GM18861 (cell line): ENCODE data around the gene U2AF2.

Experiments
- ATAC-seq: cut with Tn5 transposase; IDR thresholded peaks from one replicate; pipeline ENCODE4 v1.9.1; 2021; ENCODE audit not compliant: unreplicated experiment

U2AF2 gene

DNA sequence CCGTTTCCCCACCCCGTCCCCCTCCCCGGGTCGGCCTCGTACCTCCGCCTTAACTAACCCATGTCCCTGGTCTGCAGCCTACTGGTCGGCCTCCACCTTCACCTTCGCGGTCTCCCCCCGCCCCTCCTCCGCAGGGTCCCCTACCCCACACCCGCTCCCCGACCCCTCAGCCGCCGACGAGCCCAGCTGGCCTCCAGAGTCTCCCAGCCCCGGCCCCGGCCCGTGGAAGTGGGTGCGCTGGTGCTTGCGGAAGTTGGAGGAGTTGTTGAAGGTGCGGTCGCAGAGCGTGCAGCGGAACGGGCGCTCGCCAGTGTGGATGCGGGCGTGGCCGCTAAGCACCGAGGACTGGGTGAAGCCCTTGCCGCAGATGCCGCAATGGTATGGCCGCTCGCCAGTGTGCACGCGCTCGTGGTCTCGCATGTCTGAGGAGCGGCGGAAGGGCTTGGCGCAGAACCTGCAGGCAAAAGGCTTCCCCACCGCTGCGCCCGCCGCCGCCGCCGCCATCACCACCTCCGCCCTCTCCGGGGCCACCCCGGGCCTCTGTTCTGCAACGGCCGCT, 33.1 kb upstream of the U2AF2 start:
- no peak for ATAC-seq

DNA sequence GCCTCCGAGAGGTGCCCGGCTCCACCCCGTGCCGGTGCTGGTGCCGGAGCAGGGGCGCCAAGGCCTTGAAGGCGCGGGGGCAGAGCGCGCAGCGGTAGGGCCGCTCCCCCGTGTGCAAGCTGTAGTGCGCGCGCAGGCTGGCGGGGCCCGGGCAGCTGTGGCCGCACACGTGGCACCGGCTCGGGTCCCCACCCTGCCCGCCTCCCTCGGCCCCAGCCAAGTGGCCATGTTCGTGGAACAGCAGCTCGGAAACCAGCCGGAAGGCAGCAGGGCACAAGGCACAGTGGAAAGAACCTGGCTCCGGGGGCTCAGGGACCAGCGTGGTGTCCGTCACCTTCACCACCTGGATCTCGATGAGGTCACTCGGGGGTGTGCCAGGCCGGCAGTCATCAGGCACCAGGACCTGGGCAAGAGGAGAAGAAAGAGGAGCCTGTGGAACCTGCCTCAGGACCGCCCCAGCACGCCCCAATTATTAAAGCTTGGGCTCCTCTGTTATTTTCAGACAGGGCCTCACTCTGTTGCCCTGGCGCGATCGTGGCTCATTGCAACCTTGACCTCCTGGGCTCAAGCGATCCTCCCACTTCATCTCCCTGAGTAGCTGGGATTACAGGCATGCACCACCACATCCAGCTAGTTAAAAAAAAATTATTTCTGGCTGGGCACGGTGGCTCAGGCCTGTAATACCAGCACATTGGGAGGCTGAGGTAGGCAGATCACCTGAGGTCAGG, 32.4 kb upstream of the U2AF2 start:
- ATAC-seq: no peak

DNA sequence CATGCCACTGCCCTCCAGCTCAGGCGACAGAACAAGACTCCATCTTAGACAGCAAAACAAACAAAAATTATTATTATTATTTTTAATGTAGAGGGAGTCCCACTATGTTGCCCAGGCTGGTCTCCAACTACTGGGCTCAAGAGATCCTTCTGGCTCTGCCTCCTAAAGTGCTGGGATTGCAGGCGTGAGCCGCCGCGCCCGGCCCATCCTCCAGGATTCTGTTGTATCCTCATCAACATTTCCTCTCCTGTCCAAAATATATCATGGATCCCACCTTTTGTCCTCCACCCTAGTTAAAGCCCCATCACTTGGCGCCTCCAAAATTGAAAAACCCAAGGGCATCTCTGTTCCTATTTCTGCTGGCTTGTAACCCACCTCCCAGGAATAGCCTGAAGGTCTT, 31.7 kb upstream of the U2AF2 start:
- ATAC-seq: no peak

GRCh38 chr19:55623561-55623960, 31.3 kb upstream of the U2AF2 start:
- no peak for ATAC-seq

- no peak for ATAC-seq
These were observed 30.5 kb upstream of the U2AF2 start, which contains the start of gene ZNF784 for GRCh38 chr19:55624109-55625003. Gene ZNF784 (minus strand): TSS chr19:55624566. CDS start chr19:55624561, 5 bp downstream.

GRCh38 chr19:55625004-55625326, 29.9 kb upstream of the U2AF2 start:
- no peak for ATAC-seq

- ATAC-seq: no peak
These were observed 28.5 kb upstream of the U2AF2 start for GRCh38 chr19:55626350-55626749.

GRCh38 chr19:55632463-55632834, 22.4 kb upstream of the U2AF2 start:
- no peak for ATAC-seq

- ATAC-seq: no peak
These were observed 21.0 kb upstream of the U2AF2 start for GRCh38 chr19:55633861-55634260.

DNA sequence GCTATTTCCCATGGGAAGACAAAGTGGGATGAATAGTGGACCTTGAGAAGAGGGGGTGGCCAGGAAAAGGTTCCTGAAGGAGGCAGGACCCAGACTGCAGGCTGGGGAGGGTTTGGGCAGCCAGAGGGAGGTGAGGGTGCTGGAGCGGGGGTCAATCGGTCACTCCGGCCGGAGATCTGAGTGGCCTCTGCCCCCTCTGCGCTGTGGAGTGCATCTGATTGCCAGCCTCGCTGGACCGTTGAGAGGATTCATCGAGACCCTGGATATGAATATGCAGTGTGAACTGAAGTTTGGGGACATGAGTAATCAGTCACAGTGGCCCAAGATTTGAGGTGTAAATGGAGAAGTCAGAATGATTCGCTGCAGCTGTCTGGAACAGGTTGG, 19.5 kb upstream of the U2AF2 start:
- ATAC-seq: no peak

- ATAC-seq: no peak
These were observed 18.9 kb upstream of the U2AF2 start for GRCh38 chr19:55635856-55636440.

DNA sequence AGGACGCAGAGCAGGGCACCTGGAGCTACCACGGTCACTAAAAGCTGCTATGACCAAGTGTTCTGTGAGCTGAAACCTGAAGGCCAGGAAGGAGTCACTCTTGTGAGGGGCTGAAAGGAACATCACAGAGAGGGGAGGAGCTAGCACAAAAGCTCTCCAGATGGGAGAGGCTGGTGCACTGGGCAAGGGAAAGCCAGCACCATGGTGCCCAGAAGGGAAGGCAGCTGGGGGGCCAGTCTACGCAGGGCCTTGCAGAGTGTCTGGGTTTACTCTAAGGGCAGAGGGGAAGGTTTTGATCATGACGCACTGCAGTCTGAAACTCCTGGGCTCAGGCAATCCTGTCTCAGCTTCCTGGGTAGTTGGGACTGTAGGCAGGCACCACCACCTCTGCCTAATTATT, 18.1 kb upstream of the U2AF2 start:
- ATAC-seq: no peak

- no peak for ATAC-seq
These were observed 17.3 kb upstream of the U2AF2 start for GRCh38 chr19:55637534-55637933.

DNA sequence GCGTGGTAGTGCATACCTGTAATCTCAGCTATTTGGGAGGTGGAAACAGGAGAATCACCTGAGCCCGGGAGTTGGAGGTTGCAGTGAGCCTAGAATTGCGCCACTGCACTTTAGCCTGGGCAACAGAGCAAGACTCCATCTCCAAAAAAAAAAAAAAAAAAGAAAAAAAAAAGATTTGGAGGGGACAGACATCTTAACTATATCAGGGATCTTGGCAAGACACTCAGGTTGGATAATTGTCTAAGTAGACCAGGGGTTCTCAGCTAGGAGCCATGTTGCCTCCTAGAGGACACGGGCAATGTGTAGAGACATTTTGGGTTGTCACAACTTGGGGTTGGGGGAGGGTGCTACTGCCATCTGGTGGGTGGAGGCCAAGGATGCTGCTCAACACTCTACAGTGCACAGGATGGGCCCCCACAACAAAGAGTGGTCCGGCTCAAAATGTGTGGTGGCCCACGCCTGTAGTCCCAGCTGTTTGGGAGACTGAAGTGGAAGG, 15.9 kb upstream of the U2AF2 start:
- no peak for ATAC-seq

- ATAC-seq: no peak
These were observed 14.7 kb upstream of the U2AF2 start for GRCh38 chr19:55640043-55640576.

DNA sequence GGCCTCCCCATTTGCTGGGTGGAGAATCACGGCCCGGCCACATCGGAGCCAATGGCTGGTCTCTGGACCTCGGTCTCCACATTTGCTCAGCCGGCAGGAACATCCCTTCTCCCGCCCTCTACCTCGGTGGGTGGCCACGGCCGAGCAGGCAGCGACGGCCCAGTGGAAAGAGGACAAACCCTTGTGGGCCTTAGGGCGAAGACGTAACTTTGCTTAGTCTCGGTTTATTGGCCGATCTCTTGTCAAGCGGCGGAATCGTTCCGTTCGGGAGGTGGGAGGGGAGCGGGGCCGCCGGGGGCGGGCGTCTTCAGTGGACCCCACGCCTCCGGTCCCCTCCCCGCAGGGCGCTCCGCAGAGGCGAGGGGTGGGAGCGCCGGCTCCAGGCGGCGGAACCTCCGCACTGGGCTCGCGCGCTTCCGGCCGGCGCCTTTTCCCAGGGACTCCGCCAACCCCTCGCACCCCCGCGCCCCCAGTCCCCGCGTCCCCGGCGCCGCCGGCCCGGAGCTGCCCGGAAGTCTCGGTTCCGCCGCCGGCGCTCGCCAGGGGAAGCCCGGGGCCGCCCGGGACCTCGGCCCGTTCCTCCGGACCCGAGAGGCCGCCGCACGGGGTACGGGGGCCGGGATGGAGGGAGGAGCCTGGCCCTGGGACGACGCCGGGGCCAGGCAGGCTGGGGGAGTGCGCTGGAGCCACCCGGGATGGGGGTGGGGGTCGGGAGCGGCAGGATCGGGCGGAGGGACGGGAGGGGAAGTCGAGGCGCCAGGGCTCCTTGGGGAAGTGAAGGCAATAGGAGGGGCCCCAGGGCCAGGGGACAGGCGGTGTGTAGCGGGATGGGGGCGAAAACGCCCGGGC, 14.0 kb upstream of the U2AF2 start, which contains the start of gene ZNF580:
Gene ZNF580 (plus strand): TSS at position 426 of the 849 bp plus-strand sequence. CDS start 1,507 bp downstream, outside the sequence.
- no peak for ATAC-seq

DNA sequence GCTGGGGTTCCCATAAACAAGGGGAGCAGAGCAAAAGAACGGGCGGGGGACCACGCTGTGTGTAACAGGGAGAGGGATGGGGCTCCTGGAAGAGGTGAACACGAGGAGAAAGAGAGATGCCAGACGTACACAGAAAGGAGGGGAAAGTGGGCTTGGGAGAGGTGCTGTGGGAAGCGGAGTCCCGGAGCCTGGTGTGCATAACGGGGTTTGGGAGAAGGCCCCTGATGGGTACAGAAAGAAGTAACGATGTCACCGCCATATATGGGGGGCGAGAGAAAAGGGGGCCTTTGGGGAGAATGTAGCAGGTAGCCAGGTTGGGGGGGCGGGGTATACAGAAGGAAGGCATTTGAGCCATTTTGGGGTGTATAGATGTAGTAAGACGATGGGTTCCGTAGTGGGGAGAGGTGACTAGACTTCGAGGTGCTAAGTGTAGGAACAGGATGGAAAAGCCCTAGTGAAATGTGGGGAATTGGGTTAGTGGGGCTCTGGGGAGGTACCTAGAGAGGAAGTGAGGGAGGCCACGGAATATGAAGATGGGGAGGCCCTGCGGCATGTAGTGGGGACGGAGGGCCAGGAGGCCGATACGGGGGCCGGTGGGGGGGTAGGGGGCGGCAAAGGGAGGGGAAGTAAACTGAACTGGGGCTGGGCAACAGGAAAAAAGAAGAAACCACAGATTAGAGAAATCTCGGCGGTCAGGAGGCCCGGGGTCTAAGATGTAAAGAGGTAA, 13.2 kb upstream of the U2AF2 start:
- ATAC-seq: no peak

DNA sequence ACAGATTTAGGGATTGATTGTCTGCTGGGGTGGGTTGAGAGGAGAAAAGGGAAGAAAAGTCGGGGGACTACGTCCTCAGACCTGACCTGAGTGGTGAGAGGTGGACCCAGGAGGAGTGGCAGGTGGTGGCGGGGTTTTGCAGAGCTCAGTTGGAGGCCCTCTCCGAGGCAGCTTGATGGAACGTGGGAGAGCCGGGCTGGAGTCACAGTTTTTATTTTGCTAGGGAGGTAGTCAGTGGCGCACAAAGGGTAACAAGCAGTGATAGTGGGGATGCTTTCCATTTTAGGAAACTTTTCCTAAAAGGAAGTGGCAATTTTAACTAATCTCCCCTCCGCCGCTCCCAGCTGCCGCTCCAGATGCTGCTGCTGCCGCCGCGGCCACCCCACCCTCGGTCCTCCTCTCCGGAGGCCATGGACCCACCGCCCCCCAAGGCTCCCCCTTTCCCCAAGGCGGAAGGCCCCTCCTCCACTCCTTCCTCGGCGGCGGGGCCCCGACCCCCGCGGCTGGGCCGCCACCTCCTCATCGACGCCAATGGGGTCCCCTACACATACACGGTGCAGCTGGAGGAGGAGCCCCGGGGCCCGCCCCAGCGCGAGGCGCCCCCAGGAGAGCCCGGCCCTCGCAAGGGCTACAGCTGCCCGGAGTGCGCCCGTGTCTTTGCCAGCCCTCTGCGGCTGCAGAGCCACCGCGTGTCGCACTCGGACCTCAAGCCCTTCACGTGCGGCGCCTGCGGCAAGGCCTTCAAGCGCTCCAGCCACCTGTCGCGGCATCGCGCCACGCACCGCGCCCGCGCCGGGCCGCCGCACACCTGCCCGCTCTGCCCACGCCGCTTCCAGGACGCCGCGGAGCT, 12.5 kb upstream of the U2AF2 start:
- no peak for ATAC-seq
